Measurements from ENCODE around the gene FLNB.
"Not testable (repeated sequence)": the region's sequence is repeated elsewhere in the genome, so short reads cannot be mapped to it uniquely, and the experiment has no call there.

FLNB gene

GRCh38 chr3:58198362-58198761 lies 190.1 kb downstream of the FLNB start:
- DNase-seq = no peak
- Histone ChIP-seq H3K4me1 (no peaks in the 10 kb centered on the region), H3K9me3 (no peaks in the 10 kb centered on the region), H3K4me3 (ENCODE audit: low read depth, low read length) (no peak overlapping the region), H3K27me3 (no peaks in the 10 kb centered on the region), H3K36me3 (no peaks in the 10 kb centered on the region)
- no peak for TF ChIP-seq CTCF (IDR thresholded peaks at IDR 0.05; ENCODE audit: low read depth, low read length)

GRCh38 chr3:58198804-58199203 lies 190.6 kb downstream of the FLNB start:
- no peaks in the 10 kb centered on the region for H3K4me1 ChIP-seq
- no peaks in the 10 kb centered on the region for H3K36me3 ChIP-seq
- H3K9me3 ChIP-seq = no peaks in the 10 kb centered on the region
- TF ChIP-seq CTCF (IDR thresholded peaks at IDR 0.05; ENCODE audit: low read depth, low read length) = no peak
- no peak overlapping the region for H3K4me3 ChIP-seq (ENCODE audit: low read depth, low read length)
- H3K27me3 ChIP-seq = no peaks in the 10 kb centered on the region
- no peak for DNase-seq

GRCh38 chr3:58200121-58200709 lies 192.0 kb downstream of the FLNB start:
- Histone ChIP-seq H3K27me3 (no peaks in the 10 kb centered on the region), H3K4me3 (ENCODE audit: low read depth, low read length) (no peak overlapping the region), H3K4me1 (no peaks in the 10 kb centered on the region), H3K36me3 (no peaks in the 10 kb centered on the region), H3K9me3 (no peaks in the 10 kb centered on the region)
- no peak for DNase-seq
- no peak for TF ChIP-seq CTCF (IDR thresholded peaks at IDR 0.05; ENCODE audit: low read depth, low read length)

GRCh38 chr3:58200846-58201355 lies 192.7 kb downstream of the FLNB start:
- Histone ChIP-seq H3K27me3 (no peaks in the 10 kb centered on the region), H3K4me3 (ENCODE audit: low read depth, low read length) (no peak overlapping the region), H3K4me1 (no peaks in the 10 kb centered on the region), H3K36me3 (no peaks in the 10 kb centered on the region), H3K9me3 (no peaks in the 10 kb centered on the region)
- TF ChIP-seq CTCF (IDR thresholded peaks at IDR 0.05; ENCODE audit: low read depth, low read length) = no peak
- no peak for DNase-seq

- not testable (repeated sequence) for DNase-seq; H3K4me1 ChIP-seq; H3K4me3 ChIP-seq (ENCODE audit: low read depth, low read length); H3K9me3 ChIP-seq; H3K27me3 ChIP-seq; H3K36me3 ChIP-seq
Measured at GRCh38 chr3:58201451-58201850, 193.2 kb downstream of the FLNB start.

GRCh38 chr3:58202917-58203360 lies 194.7 kb downstream of the FLNB start:
- no peak overlapping the region for H3K4me3 ChIP-seq (ENCODE audit: low read depth, low read length)
- no peaks in the 10 kb centered on the region for H3K36me3 ChIP-seq
- H3K9me3 ChIP-seq = no peaks in the 10 kb centered on the region
- H3K4me1 ChIP-seq = no peaks in the 10 kb centered on the region
- DNase-seq = no peak
- no peaks in the 10 kb centered on the region for H3K27me3 ChIP-seq
- no peak for TF ChIP-seq CTCF (IDR thresholded peaks at IDR 0.05; ENCODE audit: low read depth, low read length)
